ENCODE measurements around the gene FAM89B.

DNA sequence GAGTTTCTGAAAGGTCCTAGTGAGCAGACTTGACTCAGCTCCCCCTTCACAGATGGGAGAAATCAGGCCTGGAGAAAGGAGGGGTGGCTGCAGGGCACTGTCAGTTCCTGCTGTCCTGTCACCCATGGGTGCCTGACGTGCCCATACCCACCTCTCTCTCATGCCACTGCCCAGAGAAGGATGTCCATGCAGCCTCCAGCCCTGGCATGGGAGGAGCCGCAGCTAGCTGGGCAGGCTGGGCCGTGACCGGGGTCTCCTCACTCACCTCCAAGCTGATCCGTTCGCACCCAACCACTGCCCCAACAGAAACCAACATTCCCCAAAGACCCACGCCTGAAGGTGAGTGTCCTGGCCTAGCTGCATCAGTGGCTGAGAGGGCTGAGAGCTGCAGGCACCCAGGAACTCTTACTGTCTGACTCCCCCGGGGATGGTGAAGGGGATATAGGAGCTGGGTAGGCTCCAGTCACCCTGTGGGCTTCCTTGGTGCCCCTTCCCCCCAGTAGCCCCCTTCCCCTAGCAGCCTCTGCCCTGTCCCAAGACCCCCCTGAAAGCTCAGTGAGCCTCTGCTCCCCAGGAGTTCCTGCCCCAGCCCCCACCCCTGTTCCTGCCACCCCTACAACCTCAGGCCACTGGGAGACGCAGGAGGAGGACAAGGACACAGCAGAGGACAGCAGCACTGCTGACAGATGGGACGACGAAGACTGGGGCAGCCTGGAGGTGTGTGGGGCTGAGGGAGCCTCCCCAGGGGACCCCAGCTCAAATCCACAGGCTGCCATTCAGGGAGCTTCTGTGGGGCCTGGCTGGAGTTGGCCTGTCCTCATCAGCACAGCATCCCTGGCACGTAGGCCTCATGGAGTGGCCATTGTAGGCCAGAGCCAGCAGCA, 35.7 kb upstream of the FAM89B start:
- no peak for TF ChIP-seq POLR2A (IDR thresholded peaks at IDR 0.05)
- TF ChIP-seq, protein P1, sequence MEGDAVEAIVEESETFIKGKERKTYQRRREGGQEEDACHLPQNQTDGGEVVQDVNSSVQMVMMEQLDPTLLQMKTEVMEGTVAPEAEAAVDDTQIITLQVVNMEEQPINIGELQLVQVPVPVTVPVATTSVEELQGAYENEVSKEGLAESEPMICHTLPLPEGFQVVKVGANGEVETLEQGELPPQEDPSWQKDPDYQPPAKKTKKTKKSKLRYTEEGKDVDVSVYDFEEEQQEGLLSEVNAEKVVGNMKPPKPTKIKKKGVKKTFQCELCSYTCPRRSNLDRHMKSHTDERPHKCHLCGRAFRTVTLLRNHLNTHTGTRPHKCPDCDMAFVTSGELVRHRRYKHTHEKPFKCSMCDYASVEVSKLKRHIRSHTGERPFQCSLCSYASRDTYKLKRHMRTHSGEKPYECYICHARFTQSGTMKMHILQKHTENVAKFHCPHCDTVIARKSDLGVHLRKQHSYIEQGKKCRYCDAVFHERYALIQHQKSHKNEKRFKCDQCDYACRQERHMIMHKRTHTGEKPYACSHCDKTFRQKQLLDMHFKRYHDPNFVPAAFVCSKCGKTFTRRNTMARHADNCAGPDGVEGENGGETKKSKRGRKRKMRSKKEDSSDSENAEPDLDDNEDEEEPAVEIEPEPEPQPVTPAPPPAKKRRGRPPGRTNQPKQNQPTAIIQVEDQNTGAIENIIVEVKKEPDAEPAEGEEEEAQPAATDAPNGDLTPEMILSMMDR (IDR thresholded peaks at IDR 0.05): no peak
